ENCODE data around the gene JUNB. TPM values are rescaled to one million over a fixed set of nuclear protein-coding genes. Genes with fewer than 3 reads are reported as not detected.

Gene JUNB
- total and polyA plus RNA-seq, 2 of the 13 experiments (the other 11 are each of a cell fraction or from before 2014, with no cell fraction given): 7.7 to 8.2 TPM

DNA sequence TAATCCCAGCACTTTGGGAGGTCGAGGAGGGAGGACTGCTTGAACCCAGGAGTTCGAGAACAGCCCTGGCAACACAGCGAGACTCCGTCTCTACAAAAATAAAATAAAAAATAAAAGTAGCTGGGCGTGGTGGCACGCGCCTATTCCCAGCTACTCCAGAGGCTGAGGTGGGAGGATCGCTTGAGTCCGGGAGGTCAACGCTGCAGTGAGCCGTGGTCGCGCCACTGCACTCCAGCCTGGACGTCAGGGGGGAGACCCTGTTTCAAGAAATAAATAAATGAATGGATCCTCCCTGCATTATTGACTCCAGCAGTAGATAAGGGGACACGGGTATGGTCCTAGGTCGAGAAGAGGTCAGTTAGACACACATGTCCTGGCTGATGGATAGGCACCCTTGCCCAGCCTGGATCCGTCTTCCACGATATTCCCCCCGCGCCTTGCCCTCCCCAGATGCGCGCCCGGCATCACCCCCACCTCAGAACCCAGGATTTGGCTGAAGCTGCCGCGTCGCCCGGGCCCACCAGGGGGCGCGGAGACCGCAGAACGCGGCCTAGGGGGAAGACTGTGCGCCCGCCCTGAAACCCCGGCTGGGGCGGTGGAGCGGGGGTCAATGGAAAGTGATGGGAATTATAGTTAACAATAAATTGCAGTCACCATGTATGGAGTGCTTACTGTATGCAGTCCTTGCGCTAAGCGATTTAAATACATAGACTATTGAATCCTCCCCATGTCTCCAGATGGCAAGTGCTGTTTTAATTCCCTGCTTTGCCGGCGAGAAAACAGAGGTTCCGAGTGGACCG is 13.9 kb upstream of the JUNB start (continued):
- no peak for TF ChIP-seq CREM (IDR thresholded peaks at IDR 0.05)
- TF ChIP-seq CREM (CRISPR knock-in tag; IDR thresholded peaks at IDR 0.05): no peak
- TF ChIP-seq FOSL1 (CRISPR knock-in tag; IDR thresholded peaks at IDR 0.05; ENCODE audit: borderline replicate concordance): no peak
- TF ChIP-seq ATM (IDR thresholded peaks at IDR 0.05; ENCODE audit: borderline replicate concordance): no peak
- TF ChIP-seq SCMH1 (CRISPR knock-in tag; IDR thresholded peaks at IDR 0.05; ENCODE audit: borderline replicate concordance): no peak
- TF ChIP-seq, protein P1, sequence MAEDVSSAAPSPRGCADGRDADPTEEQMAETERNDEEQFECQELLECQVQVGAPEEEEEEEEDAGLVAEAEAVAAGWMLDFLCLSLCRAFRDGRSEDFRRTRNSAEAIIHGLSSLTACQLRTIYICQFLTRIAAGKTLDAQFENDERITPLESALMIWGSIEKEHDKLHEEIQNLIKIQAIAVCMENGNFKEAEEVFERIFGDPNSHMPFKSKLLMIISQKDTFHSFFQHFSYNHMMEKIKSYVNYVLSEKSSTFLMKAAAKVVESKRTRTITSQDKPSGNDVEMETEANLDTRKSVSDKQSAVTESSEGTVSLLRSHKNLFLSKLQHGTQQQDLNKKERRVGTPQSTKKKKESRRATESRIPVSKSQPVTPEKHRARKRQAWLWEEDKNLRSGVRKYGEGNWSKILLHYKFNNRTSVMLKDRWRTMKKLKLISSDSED (CRISPR knock-in tag; IDR thresholded peaks at IDR 0.05): no peak
- TF ChIP-seq, protein P2, sequence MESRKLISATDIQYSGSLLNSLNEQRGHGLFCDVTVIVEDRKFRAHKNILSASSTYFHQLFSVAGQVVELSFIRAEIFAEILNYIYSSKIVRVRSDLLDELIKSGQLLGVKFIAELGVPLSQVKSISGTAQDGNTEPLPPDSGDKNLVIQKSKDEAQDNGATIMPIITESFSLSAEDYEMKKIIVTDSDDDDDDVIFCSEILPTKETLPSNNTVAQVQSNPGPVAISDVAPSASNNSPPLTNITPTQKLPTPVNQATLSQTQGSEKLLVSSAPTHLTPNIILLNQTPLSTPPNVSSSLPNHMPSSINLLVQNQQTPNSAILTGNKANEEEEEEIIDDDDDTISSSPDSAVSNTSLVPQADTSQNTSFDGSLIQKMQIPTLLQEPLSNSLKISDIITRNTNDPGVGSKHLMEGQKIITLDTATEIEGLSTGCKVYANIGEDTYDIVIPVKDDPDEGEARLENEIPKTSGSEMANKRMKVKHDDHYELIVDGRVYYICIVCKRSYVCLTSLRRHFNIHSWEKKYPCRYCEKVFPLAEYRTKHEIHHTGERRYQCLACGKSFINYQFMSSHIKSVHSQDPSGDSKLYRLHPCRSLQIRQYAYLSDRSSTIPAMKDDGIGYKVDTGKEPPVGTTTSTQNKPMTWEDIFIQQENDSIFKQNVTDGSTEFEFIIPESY (CRISPR knock-in tag; IDR thresholded peaks at IDR 0.05): 0 out of 2 replicates have a peak, but pooled peaks have one; percentile 20
- TF ChIP-seq, protein P3, sequence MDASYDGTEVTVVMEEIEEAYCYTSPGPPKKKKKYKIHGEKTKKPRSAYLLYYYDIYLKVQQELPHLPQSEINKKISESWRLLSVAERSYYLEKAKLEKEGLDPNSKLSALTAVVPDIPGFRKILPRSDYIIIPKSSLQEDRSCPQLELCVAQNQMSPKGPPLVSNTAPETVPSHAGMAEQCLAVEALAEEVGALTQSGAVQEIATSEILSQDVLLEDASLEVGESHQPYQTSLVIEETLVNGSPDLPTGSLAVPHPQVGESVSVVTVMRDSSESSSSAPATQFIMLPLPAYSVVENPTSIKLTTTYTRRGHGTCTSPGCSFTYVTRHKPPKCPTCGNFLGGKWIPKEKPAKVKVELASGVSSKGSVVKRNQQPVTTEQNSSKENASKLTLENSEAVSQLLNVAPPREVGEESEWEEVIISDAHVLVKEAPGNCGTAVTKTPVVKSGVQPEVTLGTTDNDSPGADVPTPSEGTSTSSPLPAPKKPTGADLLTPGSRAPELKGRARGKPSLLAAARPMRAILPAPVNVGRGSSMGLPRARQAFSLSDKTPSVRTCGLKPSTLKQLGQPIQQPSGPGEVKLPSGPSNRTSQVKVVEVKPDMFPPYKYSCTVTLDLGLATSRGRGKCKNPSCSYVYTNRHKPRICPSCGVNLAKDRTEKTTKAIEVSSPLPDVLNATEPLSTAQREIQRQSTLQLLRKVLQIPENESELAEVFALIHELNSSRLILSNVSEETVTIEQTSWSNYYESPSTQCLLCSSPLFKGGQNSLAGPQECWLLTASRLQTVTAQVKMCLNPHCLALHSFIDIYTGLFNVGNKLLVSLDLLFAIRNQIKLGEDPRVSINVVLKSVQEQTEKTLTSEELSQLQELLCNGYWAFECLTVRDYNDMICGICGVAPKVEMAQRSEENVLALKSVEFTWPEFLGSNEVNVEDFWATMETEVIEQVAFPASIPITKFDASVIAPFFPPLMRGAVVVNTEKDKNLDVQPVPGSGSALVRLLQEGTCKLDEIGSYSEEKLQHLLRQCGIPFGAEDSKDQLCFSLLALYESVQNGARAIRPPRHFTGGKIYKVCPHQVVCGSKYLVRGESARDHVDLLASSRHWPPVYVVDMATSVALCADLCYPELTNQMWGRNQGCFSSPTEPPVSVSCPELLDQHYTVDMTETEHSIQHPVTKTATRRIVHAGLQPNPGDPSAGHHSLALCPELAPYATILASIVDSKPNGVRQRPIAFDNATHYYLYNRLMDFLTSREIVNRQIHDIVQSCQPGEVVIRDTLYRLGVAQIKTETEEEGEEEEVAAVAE (CRISPR knock-in tag; IDR thresholded peaks at IDR 0.05; ENCODE audit: borderline replicate concordance): no peak
- TF ChIP-seq ZBTB8A (CRISPR knock-in tag; IDR thresholded peaks at IDR 0.05; ENCODE audit: borderline replicate concordance, low read depth): no peak
- TF ChIP-seq NR3C1 (CRISPR knock-in tag; IDR thresholded peaks at IDR 0.05): no peak
- no peak for TF ChIP-seq MAFK (conservative IDR thresholded peaks at IDR 0.05 in 1 of 2, IDR thresholded peaks at IDR 0.05 in 1 of 2; ENCODE audit: low read length in 2 of 2)
- TF ChIP-seq ZNF3 (CRISPR knock-in tag; IDR thresholded peaks at IDR 0.05): no peak
- TF ChIP-seq ZNF10 (CRISPR knock-in tag; IDR thresholded peaks at IDR 0.05; ENCODE audit: borderline replicate concordance, low read depth): no peak
- no peak for TF ChIP-seq CHD4 (IDR thresholded peaks at IDR 0.05; ENCODE audit: borderline replicate concordance, low read length)
- TF ChIP-seq, protein P4, sequence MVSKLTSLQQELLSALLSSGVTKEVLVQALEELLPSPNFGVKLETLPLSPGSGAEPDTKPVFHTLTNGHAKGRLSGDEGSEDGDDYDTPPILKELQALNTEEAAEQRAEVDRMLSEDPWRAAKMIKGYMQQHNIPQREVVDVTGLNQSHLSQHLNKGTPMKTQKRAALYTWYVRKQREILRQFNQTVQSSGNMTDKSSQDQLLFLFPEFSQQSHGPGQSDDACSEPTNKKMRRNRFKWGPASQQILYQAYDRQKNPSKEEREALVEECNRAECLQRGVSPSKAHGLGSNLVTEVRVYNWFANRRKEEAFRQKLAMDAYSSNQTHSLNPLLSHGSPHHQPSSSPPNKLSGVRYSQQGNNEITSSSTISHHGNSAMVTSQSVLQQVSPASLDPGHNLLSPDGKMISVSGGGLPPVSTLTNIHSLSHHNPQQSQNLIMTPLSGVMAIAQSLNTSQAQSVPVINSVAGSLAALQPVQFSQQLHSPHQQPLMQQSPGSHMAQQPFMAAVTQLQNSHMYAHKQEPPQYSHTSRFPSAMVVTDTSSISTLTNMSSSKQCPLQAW (CRISPR knock-in tag; IDR thresholded peaks at IDR 0.05): peak; percentile 76
- TF ChIP-seq, protein P5, sequence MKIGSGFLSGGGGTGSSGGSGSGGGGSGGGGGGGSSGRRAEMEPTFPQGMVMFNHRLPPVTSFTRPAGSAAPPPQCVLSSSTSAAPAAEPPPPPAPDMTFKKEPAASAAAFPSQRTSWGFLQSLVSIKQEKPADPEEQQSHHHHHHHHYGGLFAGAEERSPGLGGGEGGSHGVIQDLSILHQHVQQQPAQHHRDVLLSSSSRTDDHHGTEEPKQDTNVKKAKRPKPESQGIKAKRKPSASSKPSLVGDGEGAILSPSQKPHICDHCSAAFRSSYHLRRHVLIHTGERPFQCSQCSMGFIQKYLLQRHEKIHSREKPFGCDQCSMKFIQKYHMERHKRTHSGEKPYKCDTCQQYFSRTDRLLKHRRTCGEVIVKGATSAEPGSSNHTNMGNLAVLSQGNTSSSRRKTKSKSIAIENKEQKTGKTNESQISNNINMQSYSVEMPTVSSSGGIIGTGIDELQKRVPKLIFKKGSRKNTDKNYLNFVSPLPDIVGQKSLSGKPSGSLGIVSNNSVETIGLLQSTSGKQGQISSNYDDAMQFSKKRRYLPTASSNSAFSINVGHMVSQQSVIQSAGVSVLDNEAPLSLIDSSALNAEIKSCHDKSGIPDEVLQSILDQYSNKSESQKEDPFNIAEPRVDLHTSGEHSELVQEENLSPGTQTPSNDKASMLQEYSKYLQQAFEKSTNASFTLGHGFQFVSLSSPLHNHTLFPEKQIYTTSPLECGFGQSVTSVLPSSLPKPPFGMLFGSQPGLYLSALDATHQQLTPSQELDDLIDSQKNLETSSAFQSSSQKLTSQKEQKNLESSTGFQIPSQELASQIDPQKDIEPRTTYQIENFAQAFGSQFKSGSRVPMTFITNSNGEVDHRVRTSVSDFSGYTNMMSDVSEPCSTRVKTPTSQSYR (CRISPR knock-in tag; IDR thresholded peaks at IDR 0.05; ENCODE audit: borderline replicate concordance): peak; percentile 46; the same call in 1 of the 2 replicates

Measured in HepG2 (cell line).